OCI-LY1 (cell line): Measurements from ENCODE around the gene RASIP1.

ENCODE experiments used
- EZH2 ChIP-seq: fragments of 200-600 bp; sonication (generic), shearing (Covaris generic); IDR thresholded peaks from 2 replicates; pipeline ENCODE4 v1.8.0; 2017; ENCODE audit warnings: borderline replicate concordance, mixed run types, mild to moderate bottlenecking, antibody characterized with exemption, low read length, moderate library complexity, mixed read lengths
- TF ChIP-seq, protein P1 (sequence below): fragments of 200-600 bp; sonication (generic), shearing (Covaris generic); IDR thresholded peaks from 2 replicates; pipeline ENCODE4 v1.5.1; 2017; ENCODE audit warnings: mild to moderate bottlenecking, antibody characterized with exemption, low read length, moderate library complexity, mixed read lengths

DNA sequence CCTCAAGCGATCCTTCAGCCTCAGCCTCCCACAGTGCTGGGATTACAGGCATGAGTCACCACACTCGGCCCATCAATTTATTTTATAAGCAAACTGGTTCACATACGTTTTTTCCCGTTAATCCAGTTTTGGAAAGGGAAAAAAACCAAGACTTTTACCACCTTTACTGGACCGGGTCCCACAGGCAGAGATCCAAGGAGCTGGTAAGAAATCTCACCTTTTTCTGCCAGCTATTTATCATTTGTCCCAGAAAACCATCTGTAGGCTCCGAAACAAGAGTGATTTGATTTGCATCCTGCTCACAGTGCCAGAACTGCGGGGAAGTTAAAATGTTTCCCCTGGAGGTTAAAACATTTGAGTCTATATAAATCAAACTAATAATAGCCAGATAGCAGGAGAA is 51.0 kb downstream of the RASIP1 start:
- TF ChIP-seq, protein P1, sequence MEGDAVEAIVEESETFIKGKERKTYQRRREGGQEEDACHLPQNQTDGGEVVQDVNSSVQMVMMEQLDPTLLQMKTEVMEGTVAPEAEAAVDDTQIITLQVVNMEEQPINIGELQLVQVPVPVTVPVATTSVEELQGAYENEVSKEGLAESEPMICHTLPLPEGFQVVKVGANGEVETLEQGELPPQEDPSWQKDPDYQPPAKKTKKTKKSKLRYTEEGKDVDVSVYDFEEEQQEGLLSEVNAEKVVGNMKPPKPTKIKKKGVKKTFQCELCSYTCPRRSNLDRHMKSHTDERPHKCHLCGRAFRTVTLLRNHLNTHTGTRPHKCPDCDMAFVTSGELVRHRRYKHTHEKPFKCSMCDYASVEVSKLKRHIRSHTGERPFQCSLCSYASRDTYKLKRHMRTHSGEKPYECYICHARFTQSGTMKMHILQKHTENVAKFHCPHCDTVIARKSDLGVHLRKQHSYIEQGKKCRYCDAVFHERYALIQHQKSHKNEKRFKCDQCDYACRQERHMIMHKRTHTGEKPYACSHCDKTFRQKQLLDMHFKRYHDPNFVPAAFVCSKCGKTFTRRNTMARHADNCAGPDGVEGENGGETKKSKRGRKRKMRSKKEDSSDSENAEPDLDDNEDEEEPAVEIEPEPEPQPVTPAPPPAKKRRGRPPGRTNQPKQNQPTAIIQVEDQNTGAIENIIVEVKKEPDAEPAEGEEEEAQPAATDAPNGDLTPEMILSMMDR, result no peak
- TF ChIP-seq EZH2, result no peak
